ENCODE data around the gene TFAP2B.

GRCh38 chr6:50831186-50831585, 12.5 kb downstream of the TFAP2B start:
- TF ChIP-seq, protein P1, sequence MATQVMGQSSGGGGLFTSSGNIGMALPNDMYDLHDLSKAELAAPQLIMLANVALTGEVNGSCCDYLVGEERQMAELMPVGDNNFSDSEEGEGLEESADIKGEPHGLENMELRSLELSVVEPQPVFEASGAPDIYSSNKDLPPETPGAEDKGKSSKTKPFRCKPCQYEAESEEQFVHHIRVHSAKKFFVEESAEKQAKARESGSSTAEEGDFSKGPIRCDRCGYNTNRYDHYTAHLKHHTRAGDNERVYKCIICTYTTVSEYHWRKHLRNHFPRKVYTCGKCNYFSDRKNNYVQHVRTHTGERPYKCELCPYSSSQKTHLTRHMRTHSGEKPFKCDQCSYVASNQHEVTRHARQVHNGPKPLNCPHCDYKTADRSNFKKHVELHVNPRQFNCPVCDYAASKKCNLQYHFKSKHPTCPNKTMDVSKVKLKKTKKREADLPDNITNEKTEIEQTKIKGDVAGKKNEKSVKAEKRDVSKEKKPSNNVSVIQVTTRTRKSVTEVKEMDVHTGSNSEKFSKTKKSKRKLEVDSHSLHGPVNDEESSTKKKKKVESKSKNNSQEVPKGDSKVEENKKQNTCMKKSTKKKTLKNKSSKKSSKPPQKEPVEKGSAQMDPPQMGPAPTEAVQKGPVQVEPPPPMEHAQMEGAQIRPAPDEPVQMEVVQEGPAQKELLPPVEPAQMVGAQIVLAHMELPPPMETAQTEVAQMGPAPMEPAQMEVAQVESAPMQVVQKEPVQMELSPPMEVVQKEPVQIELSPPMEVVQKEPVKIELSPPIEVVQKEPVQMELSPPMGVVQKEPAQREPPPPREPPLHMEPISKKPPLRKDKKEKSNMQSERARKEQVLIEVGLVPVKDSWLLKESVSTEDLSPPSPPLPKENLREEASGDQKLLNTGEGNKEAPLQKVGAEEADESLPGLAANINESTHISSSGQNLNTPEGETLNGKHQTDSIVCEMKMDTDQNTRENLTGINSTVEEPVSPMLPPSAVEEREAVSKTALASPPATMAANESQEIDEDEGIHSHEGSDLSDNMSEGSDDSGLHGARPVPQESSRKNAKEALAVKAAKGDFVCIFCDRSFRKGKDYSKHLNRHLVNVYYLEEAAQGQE (IDR thresholded peaks at IDR 0.05; ENCODE audit: low read depth), result no peak
- no peak for TF ChIP-seq RAD21 (IDR thresholded peaks at IDR 0.05; ENCODE audit: low read depth)
- no peak for TF ChIP-seq CEBPB (IDR thresholded peaks at IDR 0.05)
- no peak for TF ChIP-seq TAF1 (IDR thresholded peaks at IDR 0.05; ENCODE audit: low read depth)
- TF ChIP-seq EGR1 (IDR thresholded peaks at IDR 0.05), result no peak
- TF ChIP-seq MAX (IDR thresholded peaks at IDR 0.05), result no peak
- no peak for TF ChIP-seq CREB1 (IDR thresholded peaks at IDR 0.05; ENCODE audit: low read depth)
- TF ChIP-seq TCF12 (IDR thresholded peaks at IDR 0.05; ENCODE audit: low read depth), result no peak
- TF ChIP-seq ZBTB7A (IDR thresholded peaks at IDR 0.05; ENCODE audit: low read depth), result no peak

All from Ishikawa (cell line).